ENCODE results near the gene IGFL1.

GRCh38 chr19:46279177-46279576 is 49.6 kb downstream of the IGFL1 start:
- TF ChIP-seq, protein P1, sequence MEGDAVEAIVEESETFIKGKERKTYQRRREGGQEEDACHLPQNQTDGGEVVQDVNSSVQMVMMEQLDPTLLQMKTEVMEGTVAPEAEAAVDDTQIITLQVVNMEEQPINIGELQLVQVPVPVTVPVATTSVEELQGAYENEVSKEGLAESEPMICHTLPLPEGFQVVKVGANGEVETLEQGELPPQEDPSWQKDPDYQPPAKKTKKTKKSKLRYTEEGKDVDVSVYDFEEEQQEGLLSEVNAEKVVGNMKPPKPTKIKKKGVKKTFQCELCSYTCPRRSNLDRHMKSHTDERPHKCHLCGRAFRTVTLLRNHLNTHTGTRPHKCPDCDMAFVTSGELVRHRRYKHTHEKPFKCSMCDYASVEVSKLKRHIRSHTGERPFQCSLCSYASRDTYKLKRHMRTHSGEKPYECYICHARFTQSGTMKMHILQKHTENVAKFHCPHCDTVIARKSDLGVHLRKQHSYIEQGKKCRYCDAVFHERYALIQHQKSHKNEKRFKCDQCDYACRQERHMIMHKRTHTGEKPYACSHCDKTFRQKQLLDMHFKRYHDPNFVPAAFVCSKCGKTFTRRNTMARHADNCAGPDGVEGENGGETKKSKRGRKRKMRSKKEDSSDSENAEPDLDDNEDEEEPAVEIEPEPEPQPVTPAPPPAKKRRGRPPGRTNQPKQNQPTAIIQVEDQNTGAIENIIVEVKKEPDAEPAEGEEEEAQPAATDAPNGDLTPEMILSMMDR (conservative IDR thresholded peaks at IDR 0.05 in 1 of 2, IDR thresholded peaks at IDR 0.05 in 1 of 2; ENCODE audit: extremely low read depth in 1 of 2, insufficient read depth in 1 of 2, low read depth in 1 of 2, low read length in 2 of 2) = no peak
- TF ChIP-seq EZH2 (IDR thresholded peaks at IDR 0.05; ENCODE audit: borderline replicate concordance, low read length) = no peak

Measured in mammary epithelial cell (primary cell).